ENCODE measurements around the gene MRAS.

MRAS gene

GRCh38 chr3:138347960-138348753 is at the start of gene MRAS:
TSS of gene MRAS (plus strand) at chr3:138348579. CDS start at chr3:138372884, 24,305 bp downstream.
- DNase-seq = no peak

DNA sequence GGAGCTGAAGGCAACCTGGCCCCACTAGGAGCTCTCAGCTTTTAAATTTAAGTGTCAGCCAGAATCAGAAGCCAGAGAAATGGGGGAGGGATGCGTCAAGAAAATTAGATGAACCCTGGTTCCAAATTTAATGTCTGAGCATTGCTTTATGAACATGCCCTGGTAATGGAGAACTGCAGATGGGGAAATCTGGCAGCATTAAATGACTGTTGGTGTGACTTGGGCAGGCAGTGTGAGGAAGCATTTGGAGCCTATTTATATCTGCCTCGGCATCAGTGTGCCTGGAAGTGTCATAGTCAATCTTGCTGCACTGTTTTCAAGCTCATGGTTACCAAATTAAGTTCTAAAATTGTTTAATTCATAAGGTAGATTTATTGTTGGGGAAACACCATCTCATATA is 47.7 kb upstream of the MRAS start:
- DNase-seq = no peak

GRCh38 chr3:138303474-138303873 is 44.9 kb upstream of the MRAS start:
- no peak for DNase-seq

DNA sequence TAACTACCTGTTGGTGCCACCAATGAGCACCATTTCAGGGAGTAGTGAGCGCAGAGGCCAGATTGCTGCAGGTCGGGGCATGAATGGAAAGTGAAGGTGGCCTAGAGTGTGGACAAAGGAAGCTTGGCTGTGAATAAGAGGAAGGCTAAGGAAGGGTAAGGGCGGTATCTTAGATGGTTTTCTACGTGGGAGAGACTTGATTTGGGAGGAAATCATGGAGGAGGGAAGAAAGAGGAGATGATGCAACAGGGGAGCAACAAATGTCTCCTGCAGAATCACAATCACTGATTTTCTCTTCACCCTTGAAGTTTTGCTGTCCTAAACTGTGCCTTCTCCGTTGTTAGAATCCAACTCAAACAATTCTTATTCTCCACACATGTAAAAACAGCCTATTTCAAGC is 40.5 kb upstream of the MRAS start:
- no peak for DNase-seq

DNA sequence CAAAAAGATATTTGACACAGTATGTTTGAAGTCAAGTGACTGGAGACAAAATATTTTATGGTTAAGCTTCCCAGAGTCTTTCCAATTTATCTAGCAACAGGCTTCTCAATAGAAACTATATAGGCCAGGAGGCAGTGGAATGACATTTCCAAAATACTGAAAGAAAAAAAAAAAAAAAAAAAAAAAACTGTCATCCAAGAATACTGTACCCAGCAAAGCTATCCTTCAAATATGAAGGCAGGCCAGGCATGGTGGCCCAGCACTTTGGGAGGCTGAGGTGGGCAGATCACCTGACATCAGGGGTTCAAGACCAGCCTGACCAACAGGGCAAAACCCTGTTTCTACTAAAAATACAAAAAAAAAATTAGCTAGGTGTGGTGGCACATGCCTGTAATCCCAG is 39.6 kb upstream of the MRAS start:
- DNase-seq = no peak

GRCh38 chr3:138310494-138310893 is 37.9 kb upstream of the MRAS start:
- DNase-seq = no peak

DNA sequence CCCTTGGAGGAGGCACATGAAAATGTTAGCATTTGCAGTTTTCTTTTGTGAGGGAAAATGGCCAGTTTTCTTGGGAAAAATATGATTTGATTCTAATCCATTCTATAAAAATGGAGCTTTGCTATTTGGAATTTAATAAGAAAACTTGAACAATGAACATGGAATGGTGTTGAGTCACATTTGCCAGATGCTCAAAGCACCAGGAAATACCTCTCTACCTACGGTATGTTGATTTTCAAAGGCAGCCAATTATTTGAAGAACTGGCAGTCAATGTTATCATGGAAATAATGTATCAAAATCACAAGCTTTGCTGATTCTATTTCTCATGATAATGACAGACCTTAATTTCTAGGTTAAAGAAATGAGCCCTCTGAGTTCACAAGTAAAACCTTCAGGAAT is 33.6 kb upstream of the MRAS start:
- no peak for DNase-seq

GRCh38 chr3:138317687-138318086 is 30.7 kb upstream of the MRAS start:
- DNase-seq = no peak

DNA sequence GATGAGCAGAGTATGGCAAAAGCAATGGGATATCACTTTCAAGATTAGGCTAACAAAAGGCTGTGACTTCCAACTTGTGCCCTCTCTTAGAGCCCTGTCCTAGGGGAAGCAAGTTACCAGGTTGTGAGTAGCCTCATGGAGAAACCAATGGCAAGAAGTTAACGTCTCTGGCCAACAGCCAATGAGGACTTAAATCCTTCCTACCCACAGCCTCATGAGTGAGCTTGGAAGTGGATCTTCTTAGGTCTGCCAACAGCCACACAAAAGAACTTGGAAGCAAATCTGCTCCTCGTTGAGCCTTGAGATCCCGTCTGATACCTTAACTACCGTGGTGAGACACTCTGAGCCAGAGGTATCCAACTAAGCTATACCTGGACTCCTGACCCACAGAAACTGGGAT is 24.4 kb upstream of the MRAS start:
- DNase-seq = no peak

GRCh38 chr3:138325990-138326389 is 22.4 kb upstream of the MRAS start:
- DNase-seq = no peak

DNA sequence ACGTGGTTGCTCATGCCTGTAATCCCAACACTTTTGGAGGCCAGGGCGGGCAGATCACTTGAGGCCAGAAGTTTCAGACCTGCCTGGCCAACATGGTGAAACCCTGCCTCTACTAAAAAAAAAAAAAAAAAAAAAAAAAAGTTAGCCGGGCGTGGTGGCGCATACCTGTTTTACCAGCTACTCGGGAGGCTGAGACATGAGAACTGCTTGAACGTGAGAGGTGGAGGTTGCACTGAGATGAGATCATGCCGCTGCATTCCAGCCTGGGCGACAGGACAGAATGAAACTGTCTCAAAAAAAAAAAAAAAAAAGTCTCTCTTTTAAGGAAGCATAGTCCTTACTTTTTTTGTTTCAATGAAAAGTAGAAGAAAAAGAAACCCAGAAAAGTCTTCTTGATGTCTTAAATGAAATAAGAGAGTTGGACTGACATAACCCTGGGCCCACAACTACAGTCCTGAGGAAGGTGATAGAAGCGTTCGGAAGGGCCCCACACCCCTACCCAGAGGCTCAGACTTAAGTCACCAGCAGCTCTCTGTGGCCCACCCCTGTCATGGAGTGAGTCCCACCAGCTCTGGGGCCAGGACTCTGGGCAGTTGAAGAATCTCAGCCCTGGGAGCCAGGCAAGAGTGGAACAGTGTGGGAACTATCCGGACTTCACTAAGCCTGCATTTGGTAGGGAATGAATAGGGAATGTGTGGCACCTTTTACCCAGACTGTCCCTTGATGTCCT is 21.3 kb upstream of the MRAS start:
- DNase-seq = no peak

GRCh38 chr3:138327831-138328230 is 20.5 kb upstream of the MRAS start:
- no peak for DNase-seq

DNA sequence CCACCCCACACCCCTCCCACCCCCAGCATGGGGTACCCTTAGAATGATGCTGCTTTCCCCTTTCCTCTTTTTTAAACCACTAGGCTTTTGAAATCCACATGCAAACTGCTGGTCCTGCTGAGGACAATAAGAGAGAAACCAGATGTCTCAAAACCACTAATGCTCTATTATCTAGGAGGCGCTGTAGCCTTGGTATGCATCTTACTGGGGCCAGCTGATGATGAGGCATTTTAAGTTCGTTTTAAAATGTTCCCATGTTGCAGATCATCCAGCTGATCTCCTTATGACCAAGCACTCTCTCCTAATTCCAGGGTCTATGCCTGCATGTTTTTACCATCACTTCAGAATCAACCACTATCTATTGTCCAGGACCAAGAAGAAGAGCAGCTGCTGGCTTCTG is 20.0 kb upstream of the MRAS start:
- DNase-seq = no peak

DNA sequence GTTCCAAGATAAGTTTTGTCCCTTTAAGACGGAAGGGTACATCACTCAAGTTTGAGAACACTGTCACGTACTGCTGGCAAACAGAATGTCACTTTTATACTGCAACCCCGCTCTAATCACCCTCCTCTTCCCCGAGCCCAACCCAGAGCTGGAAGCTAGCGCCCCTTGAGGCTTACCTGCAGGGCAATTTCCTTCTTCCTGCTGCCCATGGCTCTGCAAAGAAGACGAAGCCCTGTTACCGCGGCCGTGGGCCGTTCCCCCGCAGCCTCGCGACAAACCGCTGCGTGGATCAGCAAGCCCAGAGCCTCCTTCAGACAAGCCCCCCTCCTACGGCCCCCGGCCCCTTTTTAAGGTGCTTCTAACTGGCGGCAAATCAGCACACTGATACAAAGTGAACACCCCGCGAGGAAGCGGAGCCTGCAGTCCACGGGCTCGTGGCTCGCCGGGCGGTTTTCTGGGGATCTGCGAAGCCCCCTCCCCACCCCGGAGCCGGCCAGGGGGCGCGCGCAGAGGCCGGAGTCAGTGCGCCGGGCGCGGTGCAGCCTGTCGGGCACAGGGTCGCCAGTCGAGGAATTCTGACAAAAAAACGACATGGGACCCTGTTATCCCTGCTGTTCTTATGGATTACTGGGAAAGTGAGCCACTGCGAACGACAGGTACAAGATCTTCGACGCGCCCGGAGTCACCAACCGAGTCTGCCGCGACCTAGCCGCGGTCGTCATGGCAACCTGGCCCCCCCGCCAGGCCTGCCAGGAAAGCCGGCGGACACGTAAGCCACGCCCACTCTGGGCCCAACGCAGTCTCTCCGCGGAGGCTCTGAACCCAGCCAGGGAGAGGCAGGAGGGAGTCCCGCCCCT is 19.0 kb upstream of the MRAS start, which contains the start of gene NME9:
NME9 (minus strand) TSS at position 725 of the 857 bp plus-strand sequence; CDS start at position 209, 516 bp downstream.
- DNase-seq = peak; percentile 86

- no peak for DNase-seq
These were observed 18.4 kb upstream of the MRAS start for GRCh38 chr3:138329984-138330293.

GRCh38 chr3:138331143-138331894 is 17.1 kb upstream of the MRAS start:
- no peak for DNase-seq

DNA sequence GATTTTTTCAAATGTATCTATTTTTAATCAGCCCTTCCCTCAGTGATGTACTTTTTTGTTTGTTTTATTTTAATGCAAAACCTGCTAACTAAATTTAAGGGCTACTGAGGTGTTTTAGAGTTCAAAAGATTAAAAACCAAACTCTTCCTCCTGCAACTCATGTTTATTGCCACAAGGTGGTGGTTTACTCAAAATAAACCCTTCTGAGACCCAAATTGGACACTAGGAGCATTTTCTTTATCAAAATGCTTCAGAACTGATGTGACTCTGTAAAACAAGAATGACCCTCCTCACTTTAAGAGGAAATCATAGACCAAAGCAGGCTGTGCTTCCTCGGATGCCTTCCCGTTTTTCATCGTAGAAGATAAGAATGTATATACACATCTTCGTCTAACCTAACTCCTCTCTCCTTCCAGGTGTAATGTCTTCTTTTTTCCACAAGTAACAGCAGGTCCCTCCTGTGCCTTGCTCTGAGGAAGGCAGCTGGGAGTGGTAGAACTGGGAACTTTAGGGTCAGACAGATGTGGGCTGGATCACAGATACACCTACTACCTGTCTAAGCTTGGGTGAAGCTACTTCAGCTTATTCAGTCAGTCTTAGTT is 15.8 kb upstream of the MRAS start:
- DNase-seq = no peak

DNA sequence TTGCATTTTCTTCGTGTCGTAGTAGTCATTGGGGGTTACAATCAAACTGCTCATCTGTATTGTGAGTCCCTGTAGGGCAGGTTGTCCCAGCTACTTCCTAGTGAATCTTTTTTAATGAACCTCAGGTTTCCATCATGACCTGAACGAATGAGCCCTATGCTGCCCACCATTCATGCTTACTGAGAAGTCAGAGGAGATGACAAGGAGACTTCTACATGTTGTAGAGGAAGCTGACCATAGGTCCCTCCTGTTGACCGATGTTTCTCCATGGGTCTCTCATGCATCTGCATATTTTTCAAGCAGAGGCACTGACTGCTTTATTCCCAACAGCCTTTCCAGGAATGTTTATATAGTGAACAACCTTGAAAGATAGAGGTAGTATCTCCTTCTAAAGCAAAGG is 13.8 kb upstream of the MRAS start:
- DNase-seq = no peak

GRCh38 chr3:138336454-138336999 is 11.9 kb upstream of the MRAS start:
- no peak for DNase-seq

DNA sequence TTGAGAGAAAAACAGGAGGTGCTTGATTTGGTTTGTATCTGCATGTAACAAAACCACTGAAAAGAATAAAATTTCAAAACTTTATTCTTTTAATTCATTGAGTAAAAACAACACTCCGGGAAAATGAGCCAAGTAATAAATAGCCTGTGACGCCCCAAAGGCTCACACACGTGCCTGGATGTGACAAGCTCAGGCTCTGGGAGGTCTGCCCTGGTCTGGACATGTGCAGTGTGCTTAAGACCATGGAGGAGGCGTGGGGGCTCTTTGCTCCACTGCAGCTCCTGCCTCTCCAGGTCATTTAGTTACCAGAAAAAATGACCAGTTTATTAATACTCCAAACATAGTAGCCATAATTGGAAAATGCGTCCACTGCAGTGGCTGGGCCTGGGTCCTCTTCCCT is 10.1 kb upstream of the MRAS start:
- no peak for DNase-seq

DNA sequence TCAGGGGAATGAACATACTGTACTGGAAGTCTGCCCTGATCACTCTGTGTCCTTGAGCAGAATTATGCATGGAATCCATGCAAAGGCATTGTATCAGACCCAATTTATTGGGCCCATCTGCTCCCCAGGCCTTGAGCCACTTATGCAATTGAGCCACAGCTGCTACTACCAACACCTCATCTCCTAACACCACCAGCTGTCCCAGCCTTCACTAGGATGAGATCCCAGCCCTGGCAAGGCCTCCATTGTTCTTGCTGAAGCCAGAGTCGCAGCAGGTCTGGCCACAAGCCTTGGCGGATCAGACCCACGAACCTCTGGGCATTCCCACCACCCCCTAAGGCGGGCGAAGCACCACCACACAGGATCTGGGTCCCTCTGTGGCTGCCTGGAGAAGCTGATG is 9.6 kb upstream of the MRAS start:
- DNase-seq = no peak

DNA sequence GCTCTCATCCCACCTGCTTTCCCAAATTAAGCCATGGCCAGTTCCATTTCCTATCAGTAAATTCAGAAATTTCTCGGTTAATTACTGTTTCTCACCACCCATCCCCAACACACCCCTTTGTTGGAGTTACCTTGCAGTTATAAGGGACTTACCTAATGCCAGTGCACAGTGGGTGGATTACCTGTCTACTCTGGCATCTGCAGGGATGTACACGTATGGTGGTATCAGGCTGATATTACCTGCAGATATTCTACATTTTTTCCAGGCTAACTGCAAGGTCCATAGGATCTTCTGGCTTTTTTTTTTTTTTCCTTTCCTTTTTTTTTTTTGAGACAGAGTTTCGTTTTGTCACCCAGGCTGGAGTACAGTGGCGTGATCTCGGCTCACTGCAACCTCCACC is 7.9 kb upstream of the MRAS start:
- DNase-seq = no peak
